ENCODE data around the gene CDKAL1.
A peak's percentile ranks its signal among the peaks of the same experiment; 100 is the strongest.

Gene CDKAL1

GRCh38 chr6:20808439-20808838, 274.2 kb downstream of the CDKAL1 start:
- WGBS, 2 experiments (ENCODE audit: insufficient coverage in 2 of 2), result 100% methylated on average over 1 of the region's 2 CpGs; no CpG with 5 or more reads in 1 of the 2 experiments
- Histone ChIP-seq H3K27ac (ENCODE audit: low read depth, low read length, severe bottlenecking) (no peak overlapping the region), H3K4me3 (ENCODE audit: extremely low read depth, insufficient read depth, low read length, poor library complexity, severe bottlenecking) (no peak overlapping the region), H3K4me1 (ENCODE audit: control insufficient read depth, insufficient read depth, low read length, poor library complexity, severe bottlenecking) (peaks cover 37% of the 10 kb centered on the region), H3K9me3 (ENCODE audit: control insufficient read depth, low read length) (peaks cover 6% of the 10 kb centered on the region), H3K36me3 (ENCODE audit: control insufficient read depth, insufficient read depth, low read length) (no peaks in the 10 kb centered on the region)

GRCh38 chr6:20808924-20809323, 274.7 kb downstream of the CDKAL1 start:
- Histone ChIP-seq H3K4me3 (ENCODE audit: extremely low read depth, insufficient read depth, low read length, poor library complexity, severe bottlenecking) (no peak overlapping the region), H3K9me3 (ENCODE audit: control insufficient read depth, low read length) (peaks cover 6% of the 10 kb centered on the region), H3K4me1 (ENCODE audit: control insufficient read depth, insufficient read depth, low read length, poor library complexity, severe bottlenecking) (peaks cover 37% of the 10 kb centered on the region), H3K27ac (ENCODE audit: low read depth, low read length, severe bottlenecking) (peak overlapping the region; percentile 48), H3K36me3 (ENCODE audit: control insufficient read depth, insufficient read depth, low read length) (no peaks in the 10 kb centered on the region)
- WGBS, 2 experiments (ENCODE audit: insufficient coverage in 2 of 2), result no CpG with 5 or more reads among the region's 2 CpGs

- Histone ChIP-seq H3K4me1 (ENCODE audit: control insufficient read depth, insufficient read depth, low read length, poor library complexity, severe bottlenecking) (peaks cover 29% of the 10 kb centered on the region), H3K4me3 (ENCODE audit: extremely low read depth, insufficient read depth, low read length, poor library complexity, severe bottlenecking) (no peak overlapping the region), H3K36me3 (ENCODE audit: control insufficient read depth, insufficient read depth, low read length) (no peaks in the 10 kb centered on the region), H3K9me3 (ENCODE audit: control insufficient read depth, low read length) (peaks cover 6% of the 10 kb centered on the region), H3K27ac (ENCODE audit: low read depth, low read length, severe bottlenecking) (peak overlapping the region; percentile 94)
- WGBS, 2 experiments (ENCODE audit: insufficient coverage in 2 of 2), result 37 to 42% methylated on average over 1 to 2 of the region's 3 CpGs
Observed at GRCh38 chr6:20810727-20811108, 276.5 kb downstream of the CDKAL1 start.

GRCh38 chr6:20811109-20811761, 277.0 kb downstream of the CDKAL1 start:
- 0 to 5% methylated on average over 2 to 4 of the region's 6 CpGs for WGBS, 2 experiments (ENCODE audit: insufficient coverage in 2 of 2)

GRCh38 chr6:20812776-20813175, 278.5 kb downstream of the CDKAL1 start:
- Histone ChIP-seq H3K4me3 (ENCODE audit: extremely low read depth, insufficient read depth, low read length, poor library complexity, severe bottlenecking) (no peak overlapping the region), H3K27ac (ENCODE audit: low read depth, low read length, severe bottlenecking) (no peak overlapping the region), H3K36me3 (ENCODE audit: control insufficient read depth, insufficient read depth, low read length) (no peaks in the 10 kb centered on the region), H3K4me1 (ENCODE audit: control insufficient read depth, insufficient read depth, low read length, poor library complexity, severe bottlenecking) (peaks cover 29% of the 10 kb centered on the region), H3K9me3 (ENCODE audit: control insufficient read depth, low read length) (no peaks in the 10 kb centered on the region)
- WGBS, 2 experiments (ENCODE audit: insufficient coverage in 2 of 2), result no CpG with 5 or more reads among the region's 2 CpGs

More at GRCh38 chr6:20811109-20811761, 277.0 kb downstream of the CDKAL1 start:
- Histone ChIP-seq H3K4me3 (ENCODE audit: extremely low read depth, insufficient read depth, low read length, poor library complexity, severe bottlenecking) (no peak overlapping the region), H3K4me1 (ENCODE audit: control insufficient read depth, insufficient read depth, low read length, poor library complexity, severe bottlenecking) (peaks cover 29% of the 10 kb centered on the region), H3K36me3 (ENCODE audit: control insufficient read depth, insufficient read depth, low read length) (no peaks in the 10 kb centered on the region), H3K27ac (ENCODE audit: low read depth, low read length, severe bottlenecking) (peak overlapping the region; percentile 94), H3K9me3 (ENCODE audit: control insufficient read depth, low read length) (peaks cover 6% of the 10 kb centered on the region)

GRCh38 chr6:20814494-20814893, 280.2 kb downstream of the CDKAL1 start:
- 100% methylated on average over 2 to 3 of the region's 4 CpGs for WGBS, 2 experiments (ENCODE audit: insufficient coverage in 2 of 2)
- Histone ChIP-seq H3K4me3 (ENCODE audit: extremely low read depth, insufficient read depth, low read length, poor library complexity, severe bottlenecking) (no peak overlapping the region), H3K36me3 (ENCODE audit: control insufficient read depth, insufficient read depth, low read length) (no peaks in the 10 kb centered on the region), H3K4me1 (ENCODE audit: control insufficient read depth, insufficient read depth, low read length, poor library complexity, severe bottlenecking) (peaks cover 21% of the 10 kb centered on the region), H3K9me3 (ENCODE audit: control insufficient read depth, low read length) (no peaks in the 10 kb centered on the region), H3K27ac (ENCODE audit: low read depth, low read length, severe bottlenecking) (no peak overlapping the region)

GRCh38 chr6:20816126-20816525, 281.9 kb downstream of the CDKAL1 start:
- Histone ChIP-seq H3K9me3 (ENCODE audit: control insufficient read depth, low read length) (no peaks in the 10 kb centered on the region), H3K4me3 (ENCODE audit: extremely low read depth, insufficient read depth, low read length, poor library complexity, severe bottlenecking) (no peak overlapping the region), H3K36me3 (ENCODE audit: control insufficient read depth, insufficient read depth, low read length) (no peaks in the 10 kb centered on the region), H3K4me1 (ENCODE audit: control insufficient read depth, insufficient read depth, low read length, poor library complexity, severe bottlenecking) (peaks cover 10% of the 10 kb centered on the region), H3K27ac (ENCODE audit: low read depth, low read length, severe bottlenecking) (no peak overlapping the region)
- no CpG with 5 or more reads among the region's 1 CpG for WGBS, 2 experiments (ENCODE audit: insufficient coverage in 2 of 2)

GRCh38 chr6:20817806-20818320, 283.6 kb downstream of the CDKAL1 start:
- Histone ChIP-seq H3K4me3 (ENCODE audit: extremely low read depth, insufficient read depth, low read length, poor library complexity, severe bottlenecking) (no peak overlapping the region), H3K36me3 (ENCODE audit: control insufficient read depth, insufficient read depth, low read length) (no peaks in the 10 kb centered on the region), H3K9me3 (ENCODE audit: control insufficient read depth, low read length) (no peaks in the 10 kb centered on the region), H3K27ac (ENCODE audit: low read depth, low read length, severe bottlenecking) (no peak overlapping the region), H3K4me1 (ENCODE audit: control insufficient read depth, insufficient read depth, low read length, poor library complexity, severe bottlenecking) (no peaks in the 10 kb centered on the region)
- WGBS, 2 experiments (ENCODE audit: insufficient coverage in 2 of 2), result no CpG with 5 or more reads among the region's 2 CpGs

GRCh38 chr6:20819774-20820400, 285.6 kb downstream of the CDKAL1 start:
- Histone ChIP-seq H3K4me3 (ENCODE audit: extremely low read depth, insufficient read depth, low read length, poor library complexity, severe bottlenecking) (no peak overlapping the region), H3K4me1 (ENCODE audit: control insufficient read depth, insufficient read depth, low read length, poor library complexity, severe bottlenecking) (no peaks in the 10 kb centered on the region), H3K9me3 (ENCODE audit: control insufficient read depth, low read length) (no peaks in the 10 kb centered on the region), H3K36me3 (ENCODE audit: control insufficient read depth, insufficient read depth, low read length) (no peaks in the 10 kb centered on the region), H3K27ac (ENCODE audit: low read depth, low read length, severe bottlenecking) (no peak overlapping the region)
- WGBS, 2 experiments (ENCODE audit: insufficient coverage in 2 of 2), result 100% methylated on average over 6 of the region's 7 CpGs

GRCh38 chr6:20826378-20826777, 292.1 kb downstream of the CDKAL1 start:
- Histone ChIP-seq H3K4me3 (ENCODE audit: extremely low read depth, insufficient read depth, low read length, poor library complexity, severe bottlenecking) (no peak overlapping the region), H3K36me3 (ENCODE audit: control insufficient read depth, insufficient read depth, low read length) (no peaks in the 10 kb centered on the region), H3K27ac (ENCODE audit: low read depth, low read length, severe bottlenecking) (no peak overlapping the region), H3K9me3 (ENCODE audit: control insufficient read depth, low read length) (no peaks in the 10 kb centered on the region), H3K4me1 (ENCODE audit: control insufficient read depth, insufficient read depth, low read length, poor library complexity, severe bottlenecking) (peaks cover 17% of the 10 kb centered on the region)
- whole genome bisulfite sequencing, 2 experiments (ENCODE audit: insufficient coverage in 2 of 2), result 90% methylated on average over 2 of the region's 6 CpGs; no CpG with 5 or more reads in 1 of the 2 experiments

GRCh38 chr6:20827798-20828197, 293.5 kb downstream of the CDKAL1 start:
- Histone ChIP-seq H3K4me3 (ENCODE audit: extremely low read depth, insufficient read depth, low read length, poor library complexity, severe bottlenecking) (no peak overlapping the region), H3K9me3 (ENCODE audit: control insufficient read depth, low read length) (no peaks in the 10 kb centered on the region), H3K36me3 (ENCODE audit: control insufficient read depth, insufficient read depth, low read length) (no peaks in the 10 kb centered on the region), H3K4me1 (ENCODE audit: control insufficient read depth, insufficient read depth, low read length, poor library complexity, severe bottlenecking) (peaks cover 17% of the 10 kb centered on the region), H3K27ac (ENCODE audit: low read depth, low read length, severe bottlenecking) (no peak overlapping the region)
- no CpG with 5 or more reads among the region's 1 CpG for WGBS, 2 experiments (ENCODE audit: insufficient coverage in 2 of 2)
